OCI-LY1 (cell line): ENCODE data around the gene KLHL29.

Experiments
- H2AFZ ChIP-seq: fragments of 200-600 bp; sonication (generic), shearing (Covaris generic); 2 replicates; pipeline ENCODE4 v1.6.0; 2014; ENCODE audit warnings: antibody characterized with exemption, mild to moderate bottlenecking, low read length
- H3F3A ChIP-seq: fragments of 200-600 bp; sonication (generic), shearing (Covaris generic); 2 replicates; pipeline ENCODE4 v1.6.0; 2014; ENCODE audit warnings: mild to moderate bottlenecking, antibody characterized with exemption, low read length, moderate library complexity; ENCODE audit not compliant: insufficient read depth
- H3K27ac ChIP-seq: fragments of 200-600 bp; sonication (generic); 2 replicates; pipeline ENCODE4 v1.5.1; 2014; ENCODE audit warnings: low read length, mixed run types, mild to moderate bottlenecking, low read depth; ENCODE audit not compliant: poor library complexity, severe bottlenecking
- H3K27me3 ChIP-seq: fragments of 200-600 bp; sonication (generic); 2 replicates; pipeline ENCODE4 v1.6.0; 2014; ENCODE audit warnings: antibody characterized with exemption, mild to moderate bottlenecking, low read length, moderate library complexity; ENCODE audit not compliant: insufficient read depth
- H3K36me3 ChIP-seq: fragments of 200-600 bp; sonication (generic); 2 replicates; pipeline ENCODE4 v1.6.1; 2014; ENCODE audit warnings: mild to moderate bottlenecking, antibody characterized with exemption, low read length, moderate library complexity, mixed read lengths; ENCODE audit not compliant: insufficient read depth
- H3K4me1 ChIP-seq: fragments of 200-600 bp; sonication (generic); 2 replicates; pipeline ENCODE4 v1.5.1; 2014; ENCODE audit warnings: mild to moderate bottlenecking, low read length, moderate library complexity; ENCODE audit not compliant: insufficient read depth, severe bottlenecking
- H3K4me2 ChIP-seq: fragments of 200-600 bp; sonication (generic), shearing (Covaris generic); 2 replicates; pipeline ENCODE4 v1.6.1; 2014; ENCODE audit warnings: low read length
- H3K4me3 ChIP-seq: fragments of 200-600 bp; sonication (generic); 2 replicates; pipeline ENCODE4 v1.5.1; 2014; ENCODE audit warnings: low read length, low read depth, mild to moderate bottlenecking, mixed read lengths; ENCODE audit not compliant: poor library complexity, severe bottlenecking
- H3K79me2 ChIP-seq: fragments of 200-600 bp; shearing (Covaris generic); 2 replicates; pipeline ENCODE4 v1.6.1; 2016; ENCODE audit warnings: mixed run types, low read length, mixed read lengths; ENCODE audit not compliant: insufficient read depth
- H3K9ac ChIP-seq: fragments of 200-600 bp; sonication (generic), shearing (Covaris generic); 2 replicates; pipeline ENCODE4 v1.6.1; 2014; ENCODE audit warnings: mild to moderate bottlenecking, low read length, mixed read lengths
- H3K9me2 ChIP-seq: fragments of 200-600 bp; sonication (generic), shearing (Covaris generic); 2 replicates; pipeline ENCODE4 v1.6.1; 2014; ENCODE audit warnings: low read depth, mild to moderate bottlenecking, low read length, mixed read lengths
- H3K9me3 ChIP-seq: fragments of 200-600 bp; shearing (Covaris generic); 2 replicates; pipeline ENCODE4 v1.6.1; 2014; ENCODE audit warnings: low read length, mixed read lengths
- H4K20me1 ChIP-seq: fragments of 200-600 bp; sonication (generic), shearing (Covaris generic); 2 replicates; pipeline ENCODE4 v1.6.0; 2016; ENCODE audit warnings: mild to moderate bottlenecking, low read length; ENCODE audit not compliant: insufficient read depth
- CTCF ChIP-seq: fragments of 200-600 bp; sonication (generic), shearing (Covaris generic); IDR thresholded peaks from 2 replicates; pipeline ENCODE4 v1.5.1; 2017; ENCODE audit warnings: mild to moderate bottlenecking, antibody characterized with exemption, low read length, moderate library complexity, mixed read lengths
- EZH2 ChIP-seq: fragments of 200-600 bp; sonication (generic), shearing (Covaris generic); IDR thresholded peaks from 2 replicates; pipeline ENCODE4 v1.8.0; 2017; ENCODE audit warnings: borderline replicate concordance, mixed run types, mild to moderate bottlenecking, antibody characterized with exemption, low read length, moderate library complexity, mixed read lengths

KLHL29 gene

GRCh38 chr2:23467618-23468017 lies 82.6 kb downstream of the KLHL29 start:
- Histone ChIP-seq H3K9me3 (no peaks in the 10 kb centered on the region), H3K27ac (no peak overlapping the region), H3K79me2 (no peaks in the 10 kb centered on the region), H3K4me2 (no peak overlapping the region), H3F3A (no peaks in the 10 kb centered on the region), H3K4me3 (no peak overlapping the region), H3K9me2 (no peaks in the 10 kb centered on the region), H3K27me3 (no peaks in the 10 kb centered on the region), H3K4me1 (no peaks in the 10 kb centered on the region), H3K36me3 (no peaks in the 10 kb centered on the region), H2AFZ (no peak overlapping the region), H3K9ac (no peak overlapping the region), H4K20me1 (no peaks in the 10 kb centered on the region)
- TF ChIP-seq EZH2: no peak
- TF ChIP-seq CTCF: no peak

- no peaks in the 10 kb centered on the region for H3K9me2 ChIP-seq
- no peak overlapping the region for H3K9ac ChIP-seq
- no peaks in the 10 kb centered on the region for H3K4me1 ChIP-seq
- H3F3A ChIP-seq: no peaks in the 10 kb centered on the region
- no peaks in the 10 kb centered on the region for H3K36me3 ChIP-seq
- no peaks in the 10 kb centered on the region for H4K20me1 ChIP-seq
- no peak overlapping the region for H2AFZ ChIP-seq
- TF ChIP-seq EZH2 (no peak), CTCF (no peak)
- H3K9me3 ChIP-seq: no peaks in the 10 kb centered on the region
- no peak overlapping the region for H3K4me3 ChIP-seq
- H3K79me2 ChIP-seq: no peaks in the 10 kb centered on the region
- H3K27me3 ChIP-seq: no peaks in the 10 kb centered on the region; the same call in 1 of the 2 replicates
- H3K27ac ChIP-seq: no peak overlapping the region
- H3K4me2 ChIP-seq: no peak overlapping the region
Observed at GRCh38 chr2:23468474-23469141, 83.6 kb downstream of the KLHL29 start.

- Histone ChIP-seq H3K9me3 (no peaks in the 10 kb centered on the region), H3K4me1 (no peaks in the 10 kb centered on the region), H3K27me3 (no peaks in the 10 kb centered on the region; the same call in 1 of the 2 replicates), H3F3A (no peaks in the 10 kb centered on the region), H3K9ac (no peak overlapping the region), H3K79me2 (no peaks in the 10 kb centered on the region), H3K4me2 (no peak overlapping the region), H3K9me2 (no peaks in the 10 kb centered on the region), H3K4me3 (no peak overlapping the region), H3K36me3 (no peaks in the 10 kb centered on the region), H2AFZ (no peak overlapping the region), H4K20me1 (no peaks in the 10 kb centered on the region), H3K27ac (no peak overlapping the region)
- TF ChIP-seq EZH2 (no peak), CTCF (no peak)
Observed at GRCh38 chr2:23469142-23469540, 84.2 kb downstream of the KLHL29 start.
